Prostate gland (tissue), 2 donors: ENCODE measurements around the gene FCHSD2.

ENCODE experiments used
- CTCF ChIP-seq, 4 experiments: fragments of 200-600 bp in 2 of 4; fragments of 450-650 bp in 2 of 4; sonication (generic) in 2 of 4; IDR thresholded peaks; 1 replicate in 3 of 4; 2 replicates in 1 of 4; pipeline ENCODE4 v1.5.1; 2016 to 2019; ENCODE audit warnings: antibody characterized with exemption in 4 of 4, mild to moderate bottlenecking in 2 of 4, moderate library complexity in 2 of 4
- POLR2A ChIP-seq: fragments of 450-650 bp; IDR thresholded peaks from one replicate; pipeline ENCODE4 v1.6.1; 2016; ENCODE audit warnings: antibody characterized with exemption, mild to moderate bottlenecking
- POLR2AphosphoS5 ChIP-seq: sonication (generic); formaldehyde crosslinking; IDR thresholded peaks from one replicate; pipeline ENCODE4 v1.6.1; 2017; ENCODE audit warnings: antibody characterized with exemption

DNA sequence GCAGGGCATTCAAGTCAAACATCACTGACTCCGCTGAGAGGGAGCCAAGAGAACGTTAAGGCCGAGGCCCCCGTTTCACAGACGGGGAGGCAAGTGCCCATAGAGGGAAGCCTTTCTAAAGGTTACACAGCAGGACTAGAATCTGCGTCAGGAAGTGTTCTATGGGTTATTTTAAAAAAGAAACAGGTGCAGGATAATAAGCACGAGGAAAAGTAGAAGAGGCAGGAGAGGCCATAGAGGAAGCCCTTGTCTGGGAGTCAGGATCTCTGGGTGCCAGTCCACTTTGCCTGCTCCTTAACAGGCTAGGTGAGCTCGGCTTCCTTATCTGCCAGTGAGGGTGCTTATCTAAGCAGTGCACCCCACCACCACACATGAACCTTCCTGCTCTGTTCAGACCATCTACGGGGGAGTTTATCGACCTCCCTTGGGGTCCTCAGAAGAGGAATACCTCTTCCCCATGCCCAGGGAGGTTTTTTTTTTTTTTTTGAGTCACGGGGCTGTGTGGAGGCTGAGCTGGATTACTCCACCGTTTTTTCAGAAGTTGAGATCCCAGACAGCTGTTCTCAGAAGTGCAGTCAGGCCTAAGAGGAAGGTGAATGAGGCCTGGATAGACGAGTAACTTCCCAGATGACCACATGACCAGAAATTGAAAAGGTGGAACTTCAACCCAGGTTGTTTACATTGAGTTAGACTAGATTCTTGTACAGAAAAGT is 1.2 kb upstream of the FCHSD2 start:
- no peak for TF ChIP-seq CTCF (IDR thresholded peaks at IDR 0.05)
- no peak for TF ChIP-seq POLR2AphosphoS5
- no peak for TF ChIP-seq POLR2A
